ENCODE measurements around the gene PAPPA.

PAPPA gene

GRCh38 chr9:116420993-116421538 lies 267.5 kb downstream of the PAPPA start:
- no peak for DNase-seq (ENCODE audit: low read depth)

- DNase-seq (ENCODE audit: low read depth) = no peak
These were observed 268.8 kb downstream of the PAPPA start for GRCh38 chr9:116422119-116422979.

GRCh38 chr9:116423149-116423548 lies 269.6 kb downstream of the PAPPA start:
- no peak for DNase-seq (ENCODE audit: low read depth)

GRCh38 chr9:116425244-116425643 lies 271.7 kb downstream of the PAPPA start:
- DNase-seq (ENCODE audit: low read depth) = no peak

- no peak for DNase-seq (ENCODE audit: low read depth)
These were observed 277.3 kb downstream of the PAPPA start for GRCh38 chr9:116430849-116431248.

GRCh38 chr9:116432051-116432450 lies 278.5 kb downstream of the PAPPA start:
- DNase-seq (ENCODE audit: low read depth) = no peak

- no peak for DNase-seq (ENCODE audit: low read depth)
These were observed 280.7 kb downstream of the PAPPA start for GRCh38 chr9:116434314-116434713.

- no peak for DNase-seq (ENCODE audit: low read depth)
These were observed 282.1 kb downstream of the PAPPA start for GRCh38 chr9:116435706-116436105.

GRCh38 chr9:116436121-116436520 lies 282.5 kb downstream of the PAPPA start:
- no peak for DNase-seq (ENCODE audit: low read depth)

- no peak for DNase-seq (ENCODE audit: low read depth)
These were observed 284.1 kb downstream of the PAPPA start for GRCh38 chr9:116437411-116438370.

GRCh38 chr9:116442528-116442927 lies 288.9 kb downstream of the PAPPA start:
- DNase-seq (ENCODE audit: low read depth) = no peak

- DNase-seq (ENCODE audit: low read depth) = no peak
These were observed 294.3 kb downstream of the PAPPA start for GRCh38 chr9:116447934-116448333.

- no peak for DNase-seq (ENCODE audit: low read depth)
These were observed 294.8 kb downstream of the PAPPA start for GRCh38 chr9:116448431-116448830.

GRCh38 chr9:116449949-116450348 lies 296.4 kb downstream of the PAPPA start:
- no peak for DNase-seq (ENCODE audit: low read depth)

- no peak for DNase-seq (ENCODE audit: low read depth)
These were observed 297.0 kb downstream of the PAPPA start for GRCh38 chr9:116450378-116451139.

GRCh38 chr9:116451500-116452115 lies 298.0 kb downstream of the PAPPA start:
- no peak for DNase-seq (ENCODE audit: low read depth)
